ENCODE measurements around the gene UBE2L5. TPM values are rescaled to one million over a fixed set of nuclear protein-coding genes. Genes with fewer than 3 reads are reported as not detected.
"Not testable (repeated sequence)": the region's sequence is repeated elsewhere in the genome, so short reads cannot be mapped to it uniquely, and the experiment has no call there.

UBE2L5 gene
- total and polyA plus RNA-seq, 8 donors, result 0.28 to 0.95 (median 0.40) TPM; not detected in 2

GRCh38 chr13:30456290-30456689 lies 34.0 kb downstream of the UBE2L5 start:
- Histone ChIP-seq H3K9me3 (no peaks in the 10 kb centered on the region), H3K36me3 (peaks cover 0 to 20% of the 10 kb centered on the region in 2 donors), H3K27me3 (no peaks in the 10 kb centered on the region), H3K4me3 (no peak overlapping the region), H3K27ac (no peak overlapping the region), H3K4me1 (no peaks in the 10 kb centered on the region)
- ATAC-seq, result no peak
- DNase-seq, result no peak
- intact Hi-C loops (cut with DNase I), result no loop called here
- TF ChIP-seq CTCF (IDR thresholded peaks at IDR 0.05), result no peak

GRCh38 chr13:30457306-30457891 lies 35.1 kb downstream of the UBE2L5 start:
- intact Hi-C loops (cut with DNase I), result no loop called here
- no peak overlapping the region for H3K4me3 ChIP-seq
- peaks cover 2 to 31% of the 10 kb centered on the region in 2 donors for H3K36me3 ChIP-seq
- peaks cover 6 to 10% of the 10 kb centered on the region in 2 donors for H3K4me1 ChIP-seq
- H3K27ac ChIP-seq, result no peak overlapping the region
- no peak for ATAC-seq
- DNase-seq, result no peak
- H3K27me3 ChIP-seq, result no peaks in the 10 kb centered on the region
- no peaks in the 10 kb centered on the region for H3K9me3 ChIP-seq
- no peak for TF ChIP-seq CTCF (IDR thresholded peaks at IDR 0.05)

GRCh38 chr13:30461279-30462066 lies 39.2 kb downstream of the UBE2L5 start:
- H3K36me3 ChIP-seq, result peaks cover 2 to 41% of the 10 kb centered on the region in 2 donors
- H3K27me3 ChIP-seq; H3K9me3 ChIP-seq; H3K4me3 ChIP-seq; ATAC-seq; H3K27ac ChIP-seq; intact Hi-C loops (cut with DNase I): not testable (repeated sequence)
- peak; percentile 19 to 27 for TF ChIP-seq CTCF (IDR thresholded peaks at IDR 0.05)
- peak in 1 of 4 donors; percentile 29 for DNase-seq
- peaks cover 14 to 28% of the 10 kb centered on the region in 2 donors for H3K4me1 ChIP-seq

DNA sequence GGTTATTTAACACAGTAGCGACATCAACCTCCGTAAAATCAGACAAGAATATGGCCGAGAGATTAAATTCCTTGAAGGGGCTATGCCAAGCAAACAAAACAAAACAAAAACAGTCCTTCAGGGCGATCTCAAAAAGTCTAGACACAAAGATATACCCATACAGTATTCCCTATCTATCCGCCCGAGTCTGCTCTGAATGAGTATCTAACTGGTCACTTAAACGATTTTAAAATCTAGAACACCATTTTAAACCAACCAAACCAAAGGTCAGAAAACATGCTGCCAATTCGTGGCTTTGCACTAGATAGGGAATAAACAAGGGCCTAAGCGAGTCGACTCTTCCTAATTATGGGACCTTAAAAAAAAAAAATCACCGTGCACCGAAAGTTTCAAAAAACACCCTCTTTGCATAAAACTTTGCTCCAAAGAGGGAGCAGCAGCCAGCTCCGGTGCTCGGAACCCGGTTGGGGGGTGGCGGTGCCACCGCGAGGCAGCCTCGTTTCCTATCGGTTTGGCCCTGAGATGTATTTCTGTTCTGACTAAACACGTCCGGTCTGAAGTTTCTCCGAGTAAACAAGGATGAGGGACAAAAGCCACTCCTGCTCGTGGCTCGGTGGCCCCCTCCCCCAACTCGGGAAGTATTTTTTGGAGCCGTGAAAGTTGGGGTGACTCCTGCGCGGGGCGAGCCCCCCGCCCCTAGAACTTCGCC lies 41.6 kb downstream of the UBE2L5 start:
- no peak for TF ChIP-seq CTCF (IDR thresholded peaks at IDR 0.05)
- Histone ChIP-seq H3K27ac (peak overlapping the region; percentile 97 to 99), H3K9me3 (no peaks in the 10 kb centered on the region), H3K4me1 (peaks cover 14 to 38% of the 10 kb centered on the region in 2 donors), H3K36me3 (peaks cover 2 to 30% of the 10 kb centered on the region in 2 donors), H3K27me3 (no peaks in the 10 kb centered on the region), H3K4me3 (peak overlapping the region; percentile 49 to 56)
- peak; percentile 20 for ATAC-seq
- intact Hi-C loops (cut with DNase I), result no loop called here
- DNase-seq, result peak; percentile 67 to 87 (median 70)

Measured in left lung (tissue), 10 donors.